PC-3 (cell line): Measurements from ENCODE around the gene ELF4.

Experiments
- CTCF ChIP-seq: fragments of 300-600 bp; sonication (generic); conservative IDR thresholded peaks from 2 replicates; pipeline ENCODE4 v1.5.1; 2017; ENCODE audit warnings: antibody characterized with exemption, low read depth, mild to moderate bottlenecking, low read length
- EZH2 ChIP-seq: fragments of 300-600 bp; sonication (generic); IDR thresholded peaks from one replicate; pipeline ENCODE4 v1.6.1; 2017; ENCODE audit warnings: antibody characterized with exemption, mild to moderate bottlenecking, low read length; ENCODE audit not compliant: unreplicated experiment

GRCh38 chrX:130118441-130119311, 8.4 kb upstream of the ELF4 start:
- TF ChIP-seq CTCF (no peak), EZH2 (no peak)
